Transverse colon (tissue), 4 donors: Measurements from ENCODE around the gene RARB. TPM values are rescaled to one million over a fixed set of nuclear protein-coding genes. Genes with fewer than 3 reads are reported as not detected.

ENCODE experiments used
- DNase-seq: peaks from one replicate; pipeline ENCODE4 v3.0.0-alpha.2; 2019
- H3K27ac ChIP-seq, 4 donors: fragments of 200-600 bp; sonication (generic); 2 replicates each; pipeline ENCODE4 v1.5.1; 2016 to 2018; ENCODE audit warnings: inconsistent platforms in 4 of 4
- H3K27me3 ChIP-seq: fragments of 200-600 bp; sonication (generic); 2 replicates; pipeline ENCODE4 v1.5.1; 2017; ENCODE audit warnings: inconsistent platforms
- H3K36me3 ChIP-seq, 4 donors: fragments of 200-600 bp; sonication (generic); 2 replicates each; pipeline ENCODE4 v1.5.1; 2017 to 2019; ENCODE audit warnings: inconsistent platforms in 4 of 4
- H3K4me1 ChIP-seq, 4 donors: fragments of 200-600 bp; sonication (generic); 2 replicates each; pipeline ENCODE4 v1.5.1; 2017 to 2020; ENCODE audit warnings: inconsistent platforms in 4 of 4
- H3K4me3 ChIP-seq, 4 donors: fragments of 200-600 bp; sonication (generic); 1 replicate in 1 of 4; 2 replicates in 3 of 4; pipeline versions ENCODE4 v1.5.1 to v1.6.1; 2017 to 2019; ENCODE audit warnings: inconsistent platforms in 4 of 4
- H3K9me3 ChIP-seq, 2 donors: fragments of 200-600 bp; sonication (generic); 2 replicates each; pipeline ENCODE4 v1.5.1; 2017 to 2019; ENCODE audit warnings: inconsistent platforms in 2 of 2
- EP300 ChIP-seq: sonication (generic); formaldehyde crosslinking; IDR thresholded peaks from one replicate; pipeline ENCODE4 v1.6.1; 2017; ENCODE audit warnings: antibody characterized with exemption, low read depth
- POLR2A ChIP-seq: fragments of 450-650 bp; IDR thresholded peaks from one replicate; pipeline ENCODE4 v1.6.1; 2016; ENCODE audit warnings: antibody characterized with exemption, mild to moderate bottlenecking, moderate library complexity
- POLR2AphosphoS5 ChIP-seq, 3 donors: sonication (generic); formaldehyde crosslinking; IDR thresholded peaks; one replicate each; pipeline ENCODE4 v1.6.1; 2016; ENCODE audit warnings: antibody characterized with exemption in 3 of 3
- WGBS, 2 donors: methylation state at CpG; one replicate each; pipeline ENCODE4 v1.1.5; 2018; ENCODE audit warnings: low coverage in 1 of 2; 5-methylcytosine and 5-hydroxymethylcytosine counted together
- in situ Hi-C, 4 donors: fragments of 200-750 bp; cut with MboI; loops; one replicate each; pipeline versions ENCODE4 v1.15.0 to v1.15.1; 2017; ENCODE audit warnings: low sequenced_read_pairs in 3 of 4, low pct_ligation_motif_present in 1 of 4, low pct_unique_long_range_greater_than_20kb in 1 of 4
- intact Hi-C: fragments of 100-400 bp; cut with DNase I; formaldehyde crosslinking; loops from one replicate; pipeline ENCODE4 v1.15.1; 2023; ENCODE audit warnings: low total_unique reads
- total RNA-seq, 4 donors: library from RNA; depleted of rRNA; stranded (reverse); fragments of >200 nt; gene quantifications; one replicate each; pipeline ENCODE4 v1.1.0, GENCODE V29; 2016
- TF ChIP-seq, protein P1 (sequence below), 5 experiments: fragments of 200-600 bp in 3 of 5; fragments of 450-650 bp in 2 of 5; sonication (generic) in 3 of 5; IDR thresholded peaks; 1 replicate in 2 of 5; 2 replicates in 3 of 5; pipeline ENCODE4 v1.5.1; 2016 to 2017; ENCODE audit warnings: antibody characterized with exemption in 5 of 5, inconsistent platforms in 3 of 5, mild to moderate bottlenecking in 2 of 5, moderate library complexity in 1 of 5

Gene RARB
- total RNA-seq, 4 donors from 2014 or later, result 2.4 to 4.5 (median 2.9) TPM; not detected in 1

DNA sequence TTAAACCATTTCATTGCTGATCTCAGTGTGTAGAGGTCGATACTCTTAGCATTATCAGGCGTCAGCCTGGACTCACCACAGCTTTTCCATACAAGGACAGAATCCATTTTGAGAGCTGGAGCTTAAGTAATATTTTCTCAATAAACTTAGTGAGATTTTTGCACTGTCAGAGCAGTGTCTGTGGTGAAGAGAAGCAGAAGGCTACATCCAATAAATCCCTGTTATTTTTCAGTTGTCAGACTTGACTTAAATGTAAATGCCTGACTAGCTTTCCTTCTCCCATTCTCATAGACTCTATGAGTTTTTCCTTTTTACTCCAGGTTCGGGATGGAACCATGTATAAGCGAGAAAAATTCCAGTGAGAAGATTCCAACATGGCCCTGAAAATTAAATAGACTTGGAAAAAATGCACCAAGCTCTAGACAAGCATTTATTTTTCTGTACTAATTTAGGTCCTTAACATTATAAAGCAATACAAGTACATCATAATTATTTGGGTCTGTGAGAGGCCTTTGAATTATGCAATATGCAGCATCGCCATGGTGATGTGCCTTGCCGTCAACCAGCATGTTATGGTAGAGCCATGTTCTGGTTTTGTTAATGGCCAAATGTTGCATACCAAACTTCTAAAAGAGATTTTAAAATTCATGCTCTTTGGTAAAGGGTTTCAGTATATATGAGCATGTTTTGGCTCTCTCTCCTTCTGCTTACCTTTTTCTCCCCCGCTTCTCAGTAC lies 62.0 kb downstream of the RARB start:
- H3K4me3 ChIP-seq, result no peak overlapping the region
- no peaks in the 10 kb centered on the region for H3K4me1 ChIP-seq
- no peak for DNase-seq
- H3K27me3 ChIP-seq, result no peaks in the 10 kb centered on the region
- WGBS, 2 donors, result 62 to 70% methylated on average over 5 to 7 of the region's 7 CpGs
- no peaks in the 10 kb centered on the region for H3K36me3 ChIP-seq
- intact Hi-C loops (no loop called here), in situ Hi-C loops (no loop called here)
- TF ChIP-seq POLR2AphosphoS5 (IDR thresholded peaks at IDR 0.05) (no peak), EP300 (no peak), POLR2A (no peak)
- TF ChIP-seq, protein P1, sequence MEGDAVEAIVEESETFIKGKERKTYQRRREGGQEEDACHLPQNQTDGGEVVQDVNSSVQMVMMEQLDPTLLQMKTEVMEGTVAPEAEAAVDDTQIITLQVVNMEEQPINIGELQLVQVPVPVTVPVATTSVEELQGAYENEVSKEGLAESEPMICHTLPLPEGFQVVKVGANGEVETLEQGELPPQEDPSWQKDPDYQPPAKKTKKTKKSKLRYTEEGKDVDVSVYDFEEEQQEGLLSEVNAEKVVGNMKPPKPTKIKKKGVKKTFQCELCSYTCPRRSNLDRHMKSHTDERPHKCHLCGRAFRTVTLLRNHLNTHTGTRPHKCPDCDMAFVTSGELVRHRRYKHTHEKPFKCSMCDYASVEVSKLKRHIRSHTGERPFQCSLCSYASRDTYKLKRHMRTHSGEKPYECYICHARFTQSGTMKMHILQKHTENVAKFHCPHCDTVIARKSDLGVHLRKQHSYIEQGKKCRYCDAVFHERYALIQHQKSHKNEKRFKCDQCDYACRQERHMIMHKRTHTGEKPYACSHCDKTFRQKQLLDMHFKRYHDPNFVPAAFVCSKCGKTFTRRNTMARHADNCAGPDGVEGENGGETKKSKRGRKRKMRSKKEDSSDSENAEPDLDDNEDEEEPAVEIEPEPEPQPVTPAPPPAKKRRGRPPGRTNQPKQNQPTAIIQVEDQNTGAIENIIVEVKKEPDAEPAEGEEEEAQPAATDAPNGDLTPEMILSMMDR (IDR thresholded peaks at IDR 0.05), result no peak
- no peak overlapping the region for H3K27ac ChIP-seq
- H3K9me3 ChIP-seq, result peaks cover 15 to 17% of the 10 kb centered on the region in 2 donors

DNA sequence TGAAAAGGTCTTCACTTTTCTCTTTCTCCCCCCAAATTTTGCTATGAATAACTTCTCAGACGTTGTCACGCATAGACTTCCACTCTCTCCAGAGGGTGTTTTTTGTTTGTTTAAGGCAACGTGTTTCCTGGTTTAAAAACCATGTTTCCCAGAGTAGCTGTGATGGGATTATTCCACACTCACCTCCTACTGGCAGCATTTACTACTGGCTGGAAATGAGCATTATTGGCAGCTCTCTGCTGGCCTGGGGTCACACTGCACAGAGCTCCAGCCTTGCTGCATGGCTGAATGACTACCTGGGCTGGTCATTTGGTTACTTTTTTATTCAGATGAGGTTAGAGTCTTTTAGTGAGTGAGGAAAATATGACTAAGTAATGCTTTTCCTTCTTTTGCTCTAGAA lies 65.2 kb downstream of the RARB start:
- TF ChIP-seq, protein P1 (IDR thresholded peaks at IDR 0.05), result no peak
- TF ChIP-seq EP300, result no peak
- TF ChIP-seq POLR2A, result no peak
- no peak for TF ChIP-seq POLR2AphosphoS5 (IDR thresholded peaks at IDR 0.05)
- intact Hi-C loops, result no loop called here

DNA sequence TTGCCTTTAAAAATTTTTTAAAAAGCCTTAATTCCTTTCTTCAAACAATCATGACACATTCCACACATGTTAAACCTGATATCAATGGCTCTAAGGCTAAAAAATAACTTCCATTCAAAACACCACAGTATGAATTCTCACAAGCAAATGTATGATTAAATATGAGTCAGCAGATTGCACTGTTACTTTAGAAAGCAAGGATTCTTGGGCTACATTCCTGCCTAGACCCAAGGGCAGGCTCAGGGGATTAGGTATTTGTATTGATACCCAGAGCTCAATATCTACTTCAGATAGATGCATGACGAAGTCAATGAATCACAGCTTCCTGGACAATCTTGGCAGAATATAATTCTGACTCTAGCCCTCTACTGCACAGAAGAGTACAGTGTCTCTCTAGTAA lies 65.7 kb downstream of the RARB start:
- intact Hi-C loops (no loop called here), in situ Hi-C loops (no loop called here)
- Histone ChIP-seq H3K4me1 (no peaks in the 10 kb centered on the region), H3K9me3 (peaks cover 15 to 17% of the 10 kb centered on the region in 2 donors), H3K36me3 (no peaks in the 10 kb centered on the region), H3K27me3 (no peaks in the 10 kb centered on the region), H3K4me3 (no peak overlapping the region), H3K27ac (no peak overlapping the region)
- 86% methylated on average over 1 of the region's 1 CpG for WGBS, 2 donors
- TF ChIP-seq POLR2AphosphoS5 (IDR thresholded peaks at IDR 0.05) (no peak), POLR2A (no peak), EP300 (no peak)
- TF ChIP-seq, protein P1 (IDR thresholded peaks at IDR 0.05), result no peak
- DNase-seq, result no peak

More for the DNA sequence above, 65.2 kb downstream of the RARB start:
- Histone ChIP-seq H3K9me3 (peaks cover 15 to 17% of the 10 kb centered on the region in 2 donors), H3K27ac (no peak overlapping the region), H3K27me3 (no peaks in the 10 kb centered on the region), H3K36me3 (no peaks in the 10 kb centered on the region), H3K4me1 (no peaks in the 10 kb centered on the region), H3K4me3 (no peak overlapping the region)
- no peak for DNase-seq
- 40 to 76% methylated on average over 1 to 3 of the region's 3 CpGs for WGBS, 2 donors
- in situ Hi-C loops, result no loop called here

DNA sequence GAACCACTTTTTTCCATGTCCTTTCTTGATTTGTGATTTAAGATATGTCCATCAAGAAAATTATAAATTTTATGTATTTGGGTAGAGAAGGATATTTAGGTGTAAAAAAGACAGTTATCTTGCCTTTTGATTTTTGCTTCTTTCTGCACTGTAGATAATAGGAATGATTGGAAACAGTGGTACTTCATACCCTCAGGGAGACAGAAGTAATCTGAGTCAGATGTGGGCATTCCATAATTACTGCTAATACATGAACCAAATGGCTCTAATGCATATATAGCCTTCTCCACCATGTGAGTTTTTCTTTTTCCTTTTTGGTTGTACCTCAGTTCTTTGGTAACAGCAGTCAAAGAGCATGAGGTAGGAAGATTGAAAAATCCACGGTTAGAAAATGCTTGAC lies 67.2 kb downstream of the RARB start:
- no peak for TF ChIP-seq POLR2AphosphoS5 (IDR thresholded peaks at IDR 0.05)
- TF ChIP-seq POLR2A, result no peak
- no peak for TF ChIP-seq EP300
- TF ChIP-seq, protein P1 (IDR thresholded peaks at IDR 0.05), result no peak
- H3K4me1 ChIP-seq, result no peaks in the 10 kb centered on the region
- no peaks in the 10 kb centered on the region for H3K36me3 ChIP-seq
- DNase-seq, result no peak
- no peaks in the 10 kb centered on the region for H3K27me3 ChIP-seq
- intact Hi-C loops (no loop called here), in situ Hi-C loops (no loop called here)
- WGBS, 2 donors, result 63 to 76% methylated on average over 1 of the region's 1 CpG
- peaks cover 15 to 17% of the 10 kb centered on the region in 2 donors for H3K9me3 ChIP-seq
- H3K4me3 ChIP-seq, result no peak overlapping the region
- no peak overlapping the region for H3K27ac ChIP-seq
